Hematopoietic multipotent progenitor cell treated with erythropoietin and hydrocortisone succinate and interleukin-3 and kit ligand, for 6 days (in vitro differentiated cells): ENCODE measurements around the gene ZNF205.
"Not testable (repeated sequence)": the region's sequence is repeated elsewhere in the genome, so short reads cannot be mapped to it uniquely, and the experiment has no call there.

ENCODE experiments used
- DNase-seq: peaks from one replicate; pipeline ENCODE4 v3.0.0-alpha.2; 2015

ZNF205 gene

DNA sequence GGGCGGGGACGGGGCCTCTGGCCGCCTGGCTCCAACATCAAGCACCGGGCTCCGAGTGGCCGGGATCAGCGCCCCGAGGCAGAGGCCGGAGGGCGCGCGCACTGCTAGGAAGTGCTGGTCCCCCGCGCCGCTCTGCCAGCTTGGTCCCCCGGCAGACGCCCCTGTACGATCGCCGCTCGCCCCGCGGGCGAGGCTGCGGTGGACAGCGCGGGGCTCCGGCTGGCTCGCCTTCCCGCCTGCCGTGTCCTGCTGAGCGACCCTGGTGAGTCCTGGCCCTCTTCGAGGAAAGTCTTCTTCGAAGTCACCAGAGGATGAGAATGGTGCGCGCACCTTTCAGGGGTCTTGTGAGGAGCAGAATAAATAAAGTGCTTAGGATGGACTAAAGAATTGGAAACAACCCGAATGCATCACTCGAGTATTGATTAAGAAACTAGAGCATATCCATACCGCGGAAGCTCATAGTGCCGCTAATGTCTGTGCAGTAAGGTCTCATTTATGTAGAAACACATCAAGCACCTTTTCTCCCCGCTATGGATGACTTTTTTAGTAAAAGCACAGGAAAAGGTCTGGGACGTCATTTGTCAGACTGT, 22.8 kb downstream of the ZNF205 start:
- DNase-seq: peak; percentile 39

DNA sequence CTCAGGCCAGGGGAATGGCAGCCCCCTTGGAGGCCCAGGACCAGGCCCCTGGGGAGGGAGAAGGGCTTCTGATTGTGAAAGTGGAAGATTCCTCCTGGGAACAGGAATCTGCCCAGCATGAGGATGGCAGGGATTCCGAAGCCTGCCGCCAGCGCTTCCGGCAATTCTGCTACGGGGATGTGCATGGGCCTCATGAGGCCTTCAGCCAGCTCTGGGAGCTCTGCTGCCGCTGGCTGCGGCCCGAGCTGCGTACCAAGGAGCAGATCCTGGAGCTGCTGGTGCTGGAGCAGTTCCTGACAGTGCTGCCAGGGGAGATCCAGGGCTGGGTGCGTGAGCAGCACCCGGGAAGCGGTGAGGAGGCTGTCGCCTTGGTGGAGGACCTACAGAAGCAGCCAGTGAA, 24.9 kb downstream of the ZNF205 start:
- no peak for DNase-seq

DNA sequence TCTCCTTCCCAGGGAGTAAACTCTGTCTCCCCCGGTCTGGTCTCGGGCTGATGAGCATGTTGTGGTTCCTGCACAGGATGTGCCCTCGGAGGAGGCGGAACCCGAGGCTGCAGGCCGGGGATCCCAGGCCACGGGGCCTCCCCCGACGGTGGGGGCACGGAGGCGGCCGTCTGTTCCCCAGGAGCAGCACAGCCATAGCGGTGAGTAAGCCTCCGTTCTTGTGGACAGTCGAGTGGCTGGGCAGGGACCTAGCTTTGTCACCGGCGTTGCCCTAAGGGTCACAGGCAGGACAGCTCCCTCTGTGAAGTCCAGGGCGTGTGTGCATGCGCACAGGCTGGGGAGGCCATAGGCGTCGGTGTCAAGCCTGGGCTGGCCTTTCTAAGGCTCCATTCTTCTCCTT, 26.0 kb downstream of the ZNF205 start:
- DNase-seq: no peak

DNA sequence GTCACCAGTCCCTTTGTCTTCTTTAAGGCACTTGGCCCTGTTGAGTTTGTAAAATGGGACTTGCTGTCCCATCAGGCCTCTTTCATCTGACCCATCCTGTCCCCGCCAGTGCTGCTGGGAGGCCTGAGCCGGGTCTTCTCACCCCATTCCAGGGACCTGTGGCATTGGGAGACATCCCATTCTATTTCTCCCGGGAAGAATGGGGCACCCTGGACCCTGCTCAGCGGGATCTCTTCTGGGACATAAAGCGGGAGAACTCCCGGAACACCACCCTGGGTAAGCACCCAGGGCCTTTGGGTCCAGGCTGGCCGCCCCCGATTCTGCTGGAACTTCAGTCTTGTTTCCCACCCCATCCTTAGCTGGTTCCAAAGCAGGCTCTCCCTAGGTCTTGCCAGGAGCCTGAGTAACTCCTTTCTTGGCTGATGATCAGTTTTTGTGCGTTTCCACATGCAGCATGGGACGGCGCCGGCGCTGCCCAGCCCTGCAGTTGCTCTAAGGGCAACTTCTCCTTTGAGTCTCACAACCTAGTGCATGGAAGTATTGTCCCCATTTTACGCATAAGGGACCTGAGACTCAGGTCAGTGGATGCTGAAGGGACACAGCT, 26.5 kb downstream of the ZNF205 start:
- no peak for DNase-seq

DNA sequence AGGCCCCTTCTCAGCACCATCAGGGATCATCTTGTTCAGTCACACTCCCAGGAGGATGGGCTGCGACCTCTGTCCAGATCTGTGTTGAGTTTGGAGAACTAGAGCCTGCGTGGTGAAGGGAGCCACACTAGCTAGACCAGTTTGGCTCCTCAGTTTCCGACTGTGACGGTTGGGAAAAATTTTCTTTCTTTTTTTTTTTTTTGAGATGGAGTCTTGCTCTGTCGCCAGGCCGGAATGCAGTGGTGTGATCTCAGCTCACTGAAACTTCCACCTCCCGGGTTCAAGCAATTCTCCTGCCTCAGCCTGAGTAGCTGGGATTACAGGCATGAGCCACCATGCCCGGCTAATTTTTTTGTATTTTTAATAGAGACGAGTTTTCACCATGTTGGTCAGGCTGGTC, 27.2 kb downstream of the ZNF205 start:
- not testable (repeated sequence) for DNase-seq

DNA sequence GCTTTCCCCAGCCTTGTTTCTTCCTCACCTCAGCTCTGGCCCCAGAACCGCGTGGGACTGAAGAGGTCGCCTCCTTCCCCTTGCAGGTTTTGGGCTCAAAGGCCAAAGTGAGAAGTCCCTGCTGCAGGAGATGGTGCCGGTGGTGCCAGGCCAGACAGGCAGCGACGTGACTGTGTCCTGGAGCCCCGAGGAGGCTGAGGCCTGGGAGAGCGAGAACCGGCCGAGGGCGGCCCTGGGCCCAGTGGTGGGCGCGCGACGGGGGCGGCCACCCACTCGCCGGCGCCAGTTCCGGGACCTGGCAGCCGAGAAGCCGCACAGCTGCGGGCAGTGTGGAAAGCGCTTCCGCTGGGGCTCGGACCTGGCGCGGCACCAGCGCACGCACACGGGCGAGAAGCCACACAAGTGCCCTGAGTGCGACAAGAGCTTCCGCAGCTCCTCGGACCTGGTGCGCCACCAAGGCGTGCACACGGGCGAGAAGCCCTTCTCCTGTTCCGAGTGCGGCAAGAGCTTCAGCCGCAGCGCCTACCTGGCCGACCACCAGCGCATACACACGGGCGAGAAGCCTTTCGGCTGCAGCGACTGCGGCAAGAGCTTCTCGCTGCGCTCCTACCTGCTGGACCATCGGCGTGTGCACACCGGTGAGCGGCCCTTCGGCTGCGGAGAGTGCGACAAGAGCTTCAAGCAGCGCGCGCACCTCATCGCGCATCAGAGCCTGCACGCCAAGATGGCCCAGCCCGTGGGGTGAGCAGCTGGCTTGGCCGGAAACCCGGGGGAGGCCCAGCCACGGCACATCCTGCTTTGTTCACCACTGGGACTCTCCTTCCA, 28.4 kb downstream of the ZNF205 start:
- DNase-seq: no peak

DNA sequence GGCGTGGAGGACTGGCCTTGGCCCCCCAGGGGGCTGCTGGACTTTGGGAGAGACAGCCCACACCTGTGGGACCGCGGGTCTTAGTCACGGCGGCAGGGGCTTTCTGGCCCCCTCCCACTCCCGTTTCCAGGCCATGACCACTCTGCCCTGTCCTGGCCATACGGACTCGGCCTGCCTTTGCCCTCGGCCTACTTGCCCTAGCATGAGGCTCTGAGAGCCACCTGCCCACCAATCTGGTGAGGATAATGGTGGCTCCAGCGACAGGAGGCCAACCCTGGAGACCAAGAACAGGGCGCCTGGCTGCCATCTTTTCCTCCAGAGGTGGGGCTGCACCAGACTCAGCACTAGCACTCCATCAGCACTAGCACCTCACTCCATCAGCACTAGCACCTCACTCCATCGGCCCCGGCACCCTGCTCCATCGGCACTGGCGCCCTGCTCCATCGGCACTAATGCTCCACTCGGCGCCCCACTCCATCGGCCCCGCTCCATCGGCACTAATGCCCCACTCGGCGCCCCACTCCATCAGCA, 29.5 kb downstream of the ZNF205 start:
- DNase-seq: no peak

DNA sequence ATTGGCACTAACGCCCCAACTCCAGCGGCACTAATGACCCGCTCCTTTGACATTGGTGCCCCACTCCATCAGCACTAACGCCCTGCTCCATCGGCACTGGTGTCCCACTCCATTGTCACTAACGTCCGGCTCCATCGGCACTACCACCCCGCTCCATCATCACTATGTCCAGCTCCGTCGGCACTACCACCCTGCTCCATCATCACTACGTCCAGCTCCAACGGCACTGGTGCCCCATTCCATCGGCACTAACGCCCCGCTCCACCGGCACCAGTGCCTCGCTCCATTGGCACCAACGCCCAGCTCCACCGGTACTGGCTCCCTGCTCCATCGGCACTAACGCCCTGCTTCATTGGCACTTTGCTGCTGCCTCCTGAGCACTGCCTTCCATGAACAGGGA, 29.9 kb downstream of the ZNF205 start:
- DNase-seq: no peak

DNA sequence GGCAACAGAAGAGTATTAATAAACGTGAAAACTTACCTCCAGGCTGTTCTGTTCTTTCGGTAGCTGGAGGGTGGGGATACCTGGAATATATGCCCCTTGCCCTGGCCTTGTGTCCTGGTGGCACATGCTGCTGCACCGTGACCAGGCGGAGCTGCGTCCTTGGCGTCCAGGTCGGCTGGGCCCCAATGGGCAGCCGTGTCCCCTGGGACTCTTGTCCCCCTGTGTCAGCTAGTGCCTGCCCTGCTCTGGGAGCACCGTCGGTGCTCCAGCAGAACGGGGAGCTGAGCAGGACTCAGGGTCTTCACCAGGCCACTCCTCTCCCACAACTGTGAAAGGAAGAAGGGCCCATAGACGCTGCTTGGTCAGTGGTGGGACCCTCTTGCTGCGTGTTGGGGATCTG, 30.4 kb downstream of the ZNF205 start:
- no peak for DNase-seq

DNA sequence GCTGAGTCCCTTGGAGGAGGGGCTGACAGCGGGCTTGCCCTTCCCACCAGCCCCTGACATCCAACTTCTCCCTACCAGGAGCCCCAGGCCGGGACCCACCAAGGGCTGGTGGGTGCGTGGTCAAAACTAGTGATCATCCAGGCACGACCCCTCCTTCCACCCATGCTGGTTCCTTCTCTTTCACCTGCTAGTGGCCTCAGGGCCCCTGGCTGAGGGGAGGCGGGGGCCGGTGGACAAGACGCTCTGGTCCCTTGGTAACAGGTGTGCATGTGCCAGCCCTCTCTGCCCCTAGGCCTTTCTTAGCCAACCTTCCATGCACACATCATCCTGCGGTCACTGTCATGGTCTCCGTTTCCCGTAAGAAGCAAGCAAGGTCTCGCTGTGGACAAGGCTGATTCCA, 30.8 kb downstream of the ZNF205 start:
- no peak for DNase-seq

DNA sequence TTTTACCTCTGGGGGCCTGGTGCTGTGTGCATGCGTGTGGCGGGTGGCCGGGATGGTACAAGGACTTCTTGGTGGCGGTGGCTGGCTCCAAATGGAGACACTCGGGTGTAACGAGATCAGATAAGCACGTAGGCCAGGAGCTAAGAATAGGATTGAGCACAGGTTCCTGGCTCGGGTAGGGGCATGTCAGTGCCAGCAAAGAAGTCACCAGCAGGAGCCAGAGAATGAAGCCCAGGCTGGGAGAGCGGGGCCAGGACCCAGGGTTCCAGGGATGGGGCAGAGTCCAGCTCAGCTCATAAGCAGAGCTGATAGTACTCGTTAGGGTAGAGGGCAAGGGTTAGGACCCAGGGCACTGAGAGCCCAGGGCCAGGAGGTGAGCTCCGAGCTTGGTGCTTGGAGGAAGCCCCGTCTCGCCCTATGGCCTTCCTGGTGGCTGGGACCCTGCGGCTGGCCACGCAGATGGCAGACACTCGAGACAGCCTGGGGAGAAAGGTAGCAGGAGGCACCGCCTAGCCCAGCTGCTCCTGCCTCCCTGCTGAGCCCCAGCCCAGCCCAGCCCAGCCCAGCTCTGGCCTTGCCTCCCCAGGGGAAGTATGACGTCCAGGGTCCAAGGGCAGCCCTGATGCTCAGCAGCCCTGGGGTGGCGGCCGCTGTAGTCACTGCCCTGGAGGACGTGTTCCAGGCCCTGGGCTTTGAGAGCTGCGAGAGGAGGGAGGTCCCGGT, 31.4 kb downstream of the ZNF205 start:
- no peak for DNase-seq

DNA sequence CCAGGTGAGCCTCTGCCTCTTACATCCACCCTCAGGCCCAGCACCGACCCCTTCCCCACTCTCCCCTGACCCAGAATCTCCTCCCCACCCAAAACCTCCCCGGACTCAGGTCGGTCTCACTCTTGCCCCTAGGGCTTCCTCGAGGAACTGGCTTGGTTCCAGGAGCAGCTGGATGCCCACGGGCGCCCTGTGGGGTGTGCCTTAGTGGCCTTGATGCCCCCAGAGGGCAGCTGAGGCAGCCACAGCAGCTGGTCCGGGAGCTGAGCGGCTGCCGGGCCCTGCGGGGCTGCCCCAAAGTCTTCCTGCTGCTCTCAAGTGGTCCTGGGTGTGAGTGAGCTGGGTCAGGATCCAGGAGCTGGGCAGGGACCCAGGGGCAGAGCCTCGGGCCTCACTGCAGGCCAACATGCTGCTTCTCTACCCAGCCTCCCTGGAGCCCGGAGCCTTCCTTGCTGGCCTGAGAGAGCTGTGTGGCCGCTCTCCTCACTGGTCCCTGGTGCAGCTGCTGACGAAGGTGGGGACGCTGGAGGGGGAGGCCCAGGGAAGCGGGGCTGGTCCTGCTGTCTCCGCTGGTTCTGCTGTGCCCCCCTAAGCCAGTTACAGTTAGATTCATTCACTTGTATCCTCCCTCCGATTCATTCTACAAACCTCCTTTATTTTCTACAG, 32.1 kb downstream of the ZNF205 start:
- no peak for DNase-seq

DNA sequence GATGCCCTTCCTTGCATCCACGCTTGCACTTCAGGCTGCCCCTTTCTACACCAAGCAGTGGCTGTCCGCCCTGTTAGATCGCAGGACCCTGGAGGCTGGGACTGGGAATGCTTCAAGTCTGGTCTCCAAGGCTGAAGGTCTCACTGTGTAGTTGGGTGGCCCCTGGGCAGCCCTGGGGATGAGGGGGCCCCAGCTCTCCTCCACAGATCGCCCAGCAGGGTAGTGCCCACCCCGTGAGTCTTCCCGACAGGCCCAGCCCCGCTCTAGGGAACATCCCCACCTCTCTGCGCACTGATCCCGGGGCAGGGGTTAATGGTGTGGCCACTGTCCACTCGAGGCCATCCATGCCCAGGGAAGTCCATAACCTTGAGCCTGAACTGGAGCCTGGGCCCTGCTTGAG, 32.8 kb downstream of the ZNF205 start:
- no peak for DNase-seq

DNA sequence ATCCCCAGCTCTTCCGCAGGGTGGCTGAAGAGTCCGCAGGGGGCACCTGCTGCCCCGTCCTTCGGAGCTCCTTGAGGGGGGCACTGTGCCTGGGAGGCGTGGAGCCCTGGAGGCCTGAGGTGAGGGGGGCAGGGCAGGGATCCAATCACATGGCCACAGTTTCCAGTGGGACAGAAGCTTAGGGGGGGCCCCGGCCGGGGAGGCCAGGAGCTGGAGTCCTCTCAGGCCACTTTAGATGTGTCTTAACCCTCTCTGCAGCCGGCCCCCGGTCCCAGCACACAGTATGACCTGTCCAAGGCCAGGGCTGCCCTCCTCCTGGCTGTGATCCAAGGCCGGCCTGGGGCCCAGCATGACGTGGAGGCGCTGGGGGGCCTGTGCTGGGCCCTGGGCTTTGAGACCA, 33.3 kb downstream of the ZNF205 start:
- DNase-seq: no peak

DNA sequence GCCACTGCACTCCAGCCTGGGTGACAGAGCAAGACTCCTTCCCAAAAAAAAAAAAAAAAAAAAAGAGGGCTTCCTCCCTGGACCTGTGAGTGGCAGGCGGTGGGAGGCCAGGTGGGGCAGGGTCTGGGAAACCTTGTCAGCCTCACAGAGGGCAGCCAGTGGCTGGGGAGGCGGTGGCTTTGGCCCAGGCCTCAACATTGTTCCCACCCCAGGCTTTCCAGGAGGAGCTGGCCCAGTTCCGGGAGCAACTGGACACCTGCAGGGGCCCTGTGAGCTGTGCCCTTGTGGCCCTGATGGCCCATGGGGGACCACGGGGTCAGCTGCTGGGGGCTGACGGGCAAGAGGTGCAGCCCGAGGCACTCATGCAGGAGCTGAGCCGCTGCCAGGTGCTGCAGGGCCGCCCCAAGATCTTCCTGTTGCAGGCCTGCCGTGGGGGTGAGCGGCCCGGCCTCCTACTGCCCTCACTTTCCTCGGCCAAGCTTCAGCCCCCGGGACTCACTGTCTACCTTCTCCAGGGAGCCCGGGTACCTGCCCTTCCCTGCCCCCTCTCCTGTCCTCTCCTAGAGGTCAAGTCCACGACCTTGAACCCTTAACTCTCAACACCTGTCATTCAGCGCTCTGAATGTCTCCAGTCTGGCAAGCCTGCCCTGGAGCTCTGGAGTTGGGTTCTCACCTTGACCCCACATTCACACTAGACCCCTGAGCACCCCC, 34.8 kb downstream of the ZNF205 start:
- DNase-seq: no peak

DNA sequence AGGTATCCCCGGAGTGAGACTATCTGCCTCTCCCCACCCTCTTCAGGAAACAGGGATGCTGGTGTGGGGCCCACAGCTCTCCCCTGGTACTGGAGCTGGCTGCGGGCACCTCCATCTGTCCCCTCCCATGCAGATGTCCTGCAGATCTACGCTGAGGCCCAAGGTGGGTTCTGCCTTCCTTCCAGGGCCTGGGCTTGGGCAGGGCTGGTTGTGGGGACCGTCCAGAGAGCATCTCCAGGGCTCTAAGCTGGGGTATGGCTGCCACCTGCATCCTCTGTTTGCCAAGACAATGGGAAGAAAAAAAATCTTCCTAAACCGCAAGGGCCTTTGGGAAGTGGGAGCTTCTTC, 35.3 kb downstream of the ZNF205 start:
- DNase-seq: no peak

DNA sequence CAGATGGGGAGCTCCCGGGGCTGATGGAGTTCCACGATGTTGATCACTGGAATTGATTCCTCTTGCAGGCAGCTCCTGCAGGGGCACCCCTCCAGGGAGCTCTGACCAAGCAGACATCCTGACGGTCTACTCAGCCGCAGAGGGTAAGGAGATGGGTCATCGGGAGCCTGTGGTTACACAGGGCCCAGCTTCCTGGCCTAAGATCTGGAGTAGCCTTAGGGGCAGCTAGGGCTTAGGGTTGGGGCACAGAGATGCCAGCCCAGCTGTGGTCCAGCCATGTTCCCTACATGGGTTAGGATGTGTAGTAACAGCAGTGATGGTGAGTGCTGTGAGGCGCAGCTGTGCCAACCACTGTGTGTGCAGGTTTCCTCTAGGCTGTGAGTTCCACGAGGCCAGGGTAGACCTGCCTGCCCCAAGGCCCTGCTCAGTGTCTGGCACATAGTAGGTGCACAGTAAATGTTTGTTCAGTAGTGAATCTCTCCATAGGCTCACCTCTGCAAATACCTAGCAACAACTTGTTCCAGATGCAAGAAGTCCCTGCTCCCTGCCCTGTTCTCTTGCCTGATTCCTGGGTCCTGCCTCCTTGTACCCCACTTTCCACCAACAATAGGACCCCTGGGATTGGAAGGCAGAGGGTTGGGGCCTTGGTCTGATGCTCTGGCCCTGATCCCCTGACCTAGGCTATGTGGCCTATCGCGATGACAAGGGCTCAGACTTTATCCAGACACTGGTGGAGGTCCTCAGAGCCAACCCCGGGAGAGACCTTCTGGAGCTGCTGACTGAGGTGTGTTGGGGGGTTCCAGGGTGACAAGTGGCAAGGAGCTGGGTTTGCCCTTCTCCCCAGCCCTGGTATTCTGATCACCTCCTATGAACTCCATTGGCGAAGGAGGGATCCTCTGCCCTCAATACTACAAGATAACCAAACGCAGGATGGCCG, 36.1 kb downstream of the ZNF205 start:
- no peak for DNase-seq

DNA sequence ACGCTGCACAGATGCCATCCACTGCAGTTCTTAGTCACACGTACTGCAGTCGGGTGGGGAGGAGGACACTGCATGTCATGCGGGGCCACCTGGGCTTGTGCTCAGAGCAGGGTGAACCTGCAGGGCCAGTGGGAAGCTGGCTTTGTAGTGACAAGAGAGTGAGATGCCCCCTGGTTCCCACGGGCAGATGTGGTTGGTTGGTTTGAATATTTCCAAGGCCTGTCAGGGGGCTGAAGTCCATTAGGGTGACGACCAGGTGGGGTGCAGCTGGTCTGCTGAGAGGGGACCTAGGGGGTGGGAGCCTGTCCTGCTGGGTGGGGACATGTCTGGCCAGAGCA, 36.8 kb downstream of the ZNF205 start:
- DNase-seq: no peak

DNA sequence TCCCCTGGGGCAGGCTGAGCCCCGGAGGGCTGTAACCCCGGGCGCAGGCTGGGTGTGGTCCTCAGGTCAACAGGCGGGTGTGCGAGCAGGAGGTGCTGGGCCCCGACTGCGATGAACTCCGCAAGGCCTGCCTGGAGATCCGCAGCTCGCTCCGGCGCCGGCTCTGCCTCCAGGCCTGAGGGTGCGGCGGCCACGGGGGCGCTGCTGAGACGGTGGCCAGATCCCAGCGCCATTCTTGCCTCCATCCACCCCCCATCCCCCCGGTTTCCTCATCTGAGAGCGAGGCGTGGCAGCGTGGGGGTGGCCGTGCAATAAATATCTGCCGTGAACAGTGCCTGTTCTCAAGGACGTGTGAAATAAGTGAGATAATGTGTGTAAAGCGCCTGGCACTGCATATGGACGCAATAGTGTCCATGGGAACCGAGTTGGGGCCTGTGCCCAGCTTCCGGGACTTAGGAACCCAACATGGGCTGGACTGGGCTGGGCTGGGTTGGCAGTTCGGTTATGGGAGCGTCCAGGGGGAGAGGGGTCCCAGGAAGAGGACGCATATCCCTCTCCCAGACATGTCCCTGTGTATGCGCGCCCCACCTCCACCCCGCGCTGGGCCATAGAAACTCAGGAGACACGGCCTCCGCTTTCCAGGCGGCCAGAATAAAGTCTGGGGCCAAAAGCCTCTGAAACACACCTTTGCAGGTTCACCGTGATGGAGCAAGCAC, 37.4 kb downstream of the ZNF205 start:
- peak; percentile 91 for DNase-seq

DNA sequence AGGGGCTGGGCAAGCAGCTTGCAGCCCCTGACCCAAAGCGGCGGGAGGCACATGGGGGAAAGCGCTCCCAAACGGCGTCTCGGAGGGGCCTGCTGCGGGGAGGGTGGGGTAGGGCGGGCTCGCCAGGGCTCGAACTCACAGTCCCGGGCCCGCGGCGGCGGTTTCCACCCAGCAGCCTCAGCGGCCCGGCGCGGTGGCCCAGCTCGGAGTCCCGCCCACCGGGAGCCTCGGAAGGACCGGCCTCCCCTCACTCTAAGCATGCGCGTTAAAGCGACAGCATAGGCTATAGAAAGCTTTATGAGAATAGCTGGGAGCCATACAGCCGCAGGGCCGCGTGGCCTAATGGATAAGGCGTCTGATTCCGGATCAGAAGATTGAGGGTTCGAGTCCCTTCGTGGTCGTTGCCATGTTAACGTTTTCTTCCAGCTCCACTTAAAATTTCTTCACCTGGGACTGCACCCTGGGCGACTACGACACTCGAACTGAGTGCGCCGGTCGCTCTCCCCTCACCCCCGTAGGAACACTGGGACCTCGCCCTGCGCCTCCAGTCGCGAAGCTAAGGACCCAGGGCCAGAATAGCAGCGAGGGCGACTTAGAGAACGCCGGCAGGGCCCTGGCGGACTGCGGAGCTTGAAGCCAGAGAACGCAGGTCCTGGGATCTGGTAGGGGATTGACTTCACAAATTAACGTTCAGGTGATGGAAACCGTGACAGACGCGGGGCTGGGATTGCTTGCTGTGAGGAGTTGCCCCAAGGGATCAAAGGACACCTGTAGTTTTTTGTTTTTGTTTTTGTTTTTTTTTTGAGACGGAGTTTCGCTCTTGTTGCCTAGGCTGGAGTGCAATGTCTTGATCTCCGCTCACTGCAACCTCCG, 38.2 kb downstream of the ZNF205 start:
- DNase-seq: peak; percentile 98
